ENCODE data around the gene C1orf198.
A peak's percentile ranks its signal among the peaks of the same experiment; 100 is the strongest.

C1orf198 gene

DNA sequence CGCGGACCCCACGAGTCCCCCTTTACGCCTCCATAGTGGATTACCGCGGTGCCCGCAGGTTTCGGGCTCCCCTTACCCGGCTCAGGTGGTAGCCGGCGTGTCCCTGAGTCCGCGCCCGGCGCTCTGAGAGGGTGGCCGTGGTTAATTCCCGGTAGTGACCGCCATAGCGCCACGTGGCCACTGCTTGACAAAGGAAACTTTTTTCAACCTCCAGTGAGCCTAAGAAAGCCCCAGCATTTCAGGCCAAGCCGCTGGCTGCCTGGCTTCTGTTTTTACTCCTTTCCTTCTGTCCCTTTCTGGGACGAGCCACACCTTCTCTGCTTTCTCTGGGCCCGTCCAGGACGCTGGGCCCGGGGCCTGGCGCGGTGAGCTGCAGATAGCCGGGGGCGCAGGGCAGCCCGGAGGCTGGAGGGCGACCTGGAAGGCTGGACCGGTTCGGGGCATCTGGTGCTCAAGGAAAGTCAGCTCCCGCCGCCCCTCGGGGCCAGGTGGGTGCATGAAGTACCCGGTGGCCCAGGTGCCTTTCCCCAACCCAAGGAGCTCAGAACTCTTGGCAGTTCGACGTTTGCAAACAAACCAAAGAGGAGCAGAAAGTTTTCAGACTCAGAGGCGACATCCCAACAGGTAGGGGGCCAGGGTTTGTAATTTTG lies 540 bp upstream of the C1orf198 start:
- peak overlapping the region; percentile 81 for H3K4me2 ChIP-seq (ENCODE audit: low read length)
- no peaks in the 10 kb centered on the region for H3K36me3 ChIP-seq (ENCODE audit: insufficient read depth, low read length)
- no peaks in the 10 kb centered on the region for H3K9me2 ChIP-seq (ENCODE audit: low read depth, low read length)
- no peaks in the 10 kb centered on the region for H4K20me1 ChIP-seq (ENCODE audit: insufficient read depth, low read length)
- peak overlapping the region; percentile 59; the same call in 1 of the 2 replicates for H3K9ac ChIP-seq (ENCODE audit: low read length)
- no peaks in the 10 kb centered on the region for H3K9me3 ChIP-seq (ENCODE audit: low read length)
- TF ChIP-seq, protein P1, sequence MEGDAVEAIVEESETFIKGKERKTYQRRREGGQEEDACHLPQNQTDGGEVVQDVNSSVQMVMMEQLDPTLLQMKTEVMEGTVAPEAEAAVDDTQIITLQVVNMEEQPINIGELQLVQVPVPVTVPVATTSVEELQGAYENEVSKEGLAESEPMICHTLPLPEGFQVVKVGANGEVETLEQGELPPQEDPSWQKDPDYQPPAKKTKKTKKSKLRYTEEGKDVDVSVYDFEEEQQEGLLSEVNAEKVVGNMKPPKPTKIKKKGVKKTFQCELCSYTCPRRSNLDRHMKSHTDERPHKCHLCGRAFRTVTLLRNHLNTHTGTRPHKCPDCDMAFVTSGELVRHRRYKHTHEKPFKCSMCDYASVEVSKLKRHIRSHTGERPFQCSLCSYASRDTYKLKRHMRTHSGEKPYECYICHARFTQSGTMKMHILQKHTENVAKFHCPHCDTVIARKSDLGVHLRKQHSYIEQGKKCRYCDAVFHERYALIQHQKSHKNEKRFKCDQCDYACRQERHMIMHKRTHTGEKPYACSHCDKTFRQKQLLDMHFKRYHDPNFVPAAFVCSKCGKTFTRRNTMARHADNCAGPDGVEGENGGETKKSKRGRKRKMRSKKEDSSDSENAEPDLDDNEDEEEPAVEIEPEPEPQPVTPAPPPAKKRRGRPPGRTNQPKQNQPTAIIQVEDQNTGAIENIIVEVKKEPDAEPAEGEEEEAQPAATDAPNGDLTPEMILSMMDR (IDR thresholded peaks at IDR 0.05; ENCODE audit: low read length): no peak
- no peak for TF ChIP-seq EZH2 (IDR thresholded peaks at IDR 0.05; ENCODE audit: borderline replicate concordance, low read length)
- peaks cover 7% of the 10 kb centered on the region; the same call in 1 of the 2 replicates for H3K27me3 ChIP-seq (ENCODE audit: insufficient read depth, low read length)
- H3K4me1 ChIP-seq (ENCODE audit: insufficient read depth, low read length, severe bottlenecking): peaks cover 11% of the 10 kb centered on the region
- H2AFZ ChIP-seq (ENCODE audit: low read length): peak overlapping the region; percentile 81; the same call in 1 of the 2 replicates
- peak overlapping the region; percentile 61 for H3K4me3 ChIP-seq (ENCODE audit: low read depth, low read length, poor library complexity, severe bottlenecking)
- H3K27ac ChIP-seq (ENCODE audit: low read depth, low read length, poor library complexity, severe bottlenecking): no peak overlapping the region
- no peaks in the 10 kb centered on the region for H3K79me2 ChIP-seq (ENCODE audit: insufficient read depth, low read length)
- no peaks in the 10 kb centered on the region for H3F3A ChIP-seq (ENCODE audit: insufficient read depth, low read length)

DNA sequence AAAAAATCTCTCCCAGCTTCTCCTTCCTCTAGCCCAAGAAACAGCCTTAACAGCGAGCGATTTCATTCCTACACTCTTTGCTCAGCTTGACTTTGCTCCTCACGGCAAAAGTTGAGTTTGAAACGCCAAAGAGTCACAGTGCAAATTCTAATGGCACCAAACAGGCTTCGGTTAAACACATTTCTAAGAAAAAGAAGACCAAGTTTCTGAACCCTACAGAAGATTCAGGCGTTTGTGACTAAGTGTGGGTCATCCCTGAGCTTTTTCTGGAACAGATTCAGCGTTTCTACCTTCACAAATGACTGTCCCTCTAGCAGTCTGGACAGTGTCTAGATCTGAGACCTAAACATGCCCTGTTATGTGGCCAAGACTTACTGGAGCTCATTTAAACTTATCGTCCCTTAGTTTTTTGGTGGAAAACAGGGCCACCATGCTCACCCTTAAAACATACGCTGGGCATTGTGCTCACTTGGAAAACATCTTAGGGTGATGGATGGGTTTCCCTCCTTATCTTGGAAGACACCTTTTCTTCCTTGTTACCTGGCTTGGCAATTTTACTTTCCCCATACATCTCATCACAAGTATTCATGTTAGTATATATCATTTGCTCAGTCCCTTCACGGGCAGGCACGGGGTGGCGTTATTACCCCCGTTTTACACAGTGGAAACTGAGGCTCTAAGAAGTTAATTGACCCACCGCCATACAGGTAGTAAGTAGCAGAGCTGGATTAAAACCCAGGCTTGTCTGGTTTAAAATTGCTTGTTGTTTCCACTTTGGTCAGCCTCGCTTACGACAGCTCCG lies 1.0 kb downstream of the C1orf198 start:
- no peaks in the 10 kb centered on the region for H3K36me3 ChIP-seq (ENCODE audit: insufficient read depth, low read length)
- peaks cover 7% of the 10 kb centered on the region; the same call in 1 of the 2 replicates for H3K27me3 ChIP-seq (ENCODE audit: insufficient read depth, low read length)
- H4K20me1 ChIP-seq (ENCODE audit: insufficient read depth, low read length): no peaks in the 10 kb centered on the region
- H3K9ac ChIP-seq (ENCODE audit: low read length): peak overlapping the region; percentile 79
- no peaks in the 10 kb centered on the region for H3K79me2 ChIP-seq (ENCODE audit: insufficient read depth, low read length)
- H3K4me3 ChIP-seq (ENCODE audit: low read depth, low read length, poor library complexity, severe bottlenecking): peak overlapping the region; percentile 87
- H3F3A ChIP-seq (ENCODE audit: insufficient read depth, low read length): no peaks in the 10 kb centered on the region
- peak overlapping the region; percentile 94 for H3K4me2 ChIP-seq (ENCODE audit: low read length)
- H3K4me1 ChIP-seq (ENCODE audit: insufficient read depth, low read length, severe bottlenecking): peaks cover 11% of the 10 kb centered on the region
- H3K9me2 ChIP-seq (ENCODE audit: low read depth, low read length): no peaks in the 10 kb centered on the region
- TF ChIP-seq, protein P1 (IDR thresholded peaks at IDR 0.05; ENCODE audit: low read length): peak; percentile 23; the same call in 1 of the 2 replicates
- TF ChIP-seq EZH2 (IDR thresholded peaks at IDR 0.05; ENCODE audit: borderline replicate concordance, low read length): no peak
- H2AFZ ChIP-seq (ENCODE audit: low read length): peak overlapping the region; percentile 71; the same call in 1 of the 2 replicates
- no peak overlapping the region for H3K27ac ChIP-seq (ENCODE audit: low read depth, low read length, poor library complexity, severe bottlenecking)
- no peaks in the 10 kb centered on the region for H3K9me3 ChIP-seq (ENCODE audit: low read length)

DNA sequence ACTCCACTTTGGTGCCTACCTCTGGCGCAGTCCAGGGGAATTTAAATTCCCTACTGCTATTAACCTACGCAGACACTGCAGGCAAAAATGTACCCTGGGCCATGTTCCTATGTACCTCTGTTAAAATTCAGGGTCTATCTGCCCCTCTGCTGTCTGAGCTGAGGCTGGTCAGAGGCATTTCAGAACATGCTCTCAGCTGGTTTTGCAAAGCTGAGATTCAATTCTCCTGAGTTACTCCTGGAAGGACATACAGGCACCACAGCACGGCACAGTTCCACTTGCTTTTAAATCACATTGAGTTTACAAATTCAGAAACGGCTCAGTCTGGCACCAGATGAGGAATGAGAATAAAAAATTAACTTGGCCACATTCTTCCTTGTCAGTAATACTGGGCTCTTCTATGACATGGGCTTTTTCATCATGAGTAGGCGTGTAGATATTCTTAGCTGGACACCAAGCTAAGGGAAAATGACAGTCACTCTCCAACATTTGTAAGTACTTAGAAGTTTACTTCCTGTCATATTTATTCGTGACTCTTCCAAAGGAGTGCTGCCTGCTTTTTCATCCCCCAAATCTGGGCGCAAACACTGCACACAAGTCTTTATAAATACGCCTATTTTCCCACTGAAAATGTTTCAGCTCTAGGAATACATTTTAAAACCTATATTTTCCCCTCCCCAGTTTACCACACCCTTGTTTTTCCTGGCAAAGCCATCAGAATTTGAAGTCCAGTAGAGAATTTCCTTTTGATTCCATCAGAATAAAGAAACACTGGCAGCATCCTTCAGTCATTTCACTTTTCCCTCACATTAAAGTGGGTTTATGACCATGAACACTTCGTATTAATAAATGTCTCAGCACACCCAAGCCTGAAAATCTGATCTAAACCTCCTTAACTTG lies 1.9 kb downstream of the C1orf198 start:
- Histone ChIP-seq H4K20me1 (ENCODE audit: insufficient read depth, low read length) (no peaks in the 10 kb centered on the region), H3K4me3 (ENCODE audit: low read depth, low read length, poor library complexity, severe bottlenecking) (no peak overlapping the region), H3K9me2 (ENCODE audit: low read depth, low read length) (no peaks in the 10 kb centered on the region), H3K27me3 (ENCODE audit: insufficient read depth, low read length) (peaks cover 7% of the 10 kb centered on the region; the same call in 1 of the 2 replicates), H3K9me3 (ENCODE audit: low read length) (no peaks in the 10 kb centered on the region), H3K36me3 (ENCODE audit: insufficient read depth, low read length) (no peaks in the 10 kb centered on the region), H2AFZ (ENCODE audit: low read length) (no peak overlapping the region), H3F3A (ENCODE audit: insufficient read depth, low read length) (no peaks in the 10 kb centered on the region), H3K27ac (ENCODE audit: low read depth, low read length, poor library complexity, severe bottlenecking) (no peak overlapping the region), H3K9ac (ENCODE audit: low read length) (no peak overlapping the region), H3K79me2 (ENCODE audit: insufficient read depth, low read length) (no peaks in the 10 kb centered on the region), H3K4me1 (ENCODE audit: insufficient read depth, low read length, severe bottlenecking) (peaks cover 11% of the 10 kb centered on the region), H3K4me2 (ENCODE audit: low read length) (no peak overlapping the region)
- no peak for TF ChIP-seq EZH2 (IDR thresholded peaks at IDR 0.05; ENCODE audit: borderline replicate concordance, low read length)
- TF ChIP-seq, protein P1 (IDR thresholded peaks at IDR 0.05; ENCODE audit: low read length): no peak

All from OCI-LY1 (cell line).